Mesendoderm (in vitro differentiated cells): ENCODE data around the gene SNX32.

Experiments used
- DNase-seq: peaks from one replicate; pipeline ENCODE4 v3.0.0; 2013
- H2AK5ac ChIP-seq: 2 replicates; pipeline ENCODE4 v1.6.1; 2013; ENCODE audit warnings: low read length, inconsistent platforms
- H2BK120ac ChIP-seq: 2 replicates; pipeline ENCODE4 v1.6.1; 2013; ENCODE audit warnings: low read depth, mild to moderate bottlenecking, low read length, moderate library complexity, mixed read lengths
- H2BK15ac ChIP-seq: replicated peaks from 2 replicates; pipeline ENCODE4 v1.6.1; 2013; ENCODE audit warnings: low read depth, mild to moderate bottlenecking, moderate library complexity
- H2BK5ac ChIP-seq: 2 replicates; pipeline ENCODE4 v1.6.1; 2013; ENCODE audit warnings: low read length, inconsistent platforms
- H3K18ac ChIP-seq: 2 replicates; pipeline ENCODE4 v1.6.1; 2013; ENCODE audit warnings: mild to moderate bottlenecking, low read length, mixed read lengths
- H3K23ac ChIP-seq: one replicate; pipeline ENCODE4 v1.6.1; 2013; ENCODE audit warnings: low read length
- H3K27ac ChIP-seq: 2 replicates; pipeline ENCODE4 v1.5.1; 2013; ENCODE audit warnings: low read depth, mild to moderate bottlenecking, inconsistent platforms, low read length, moderate library complexity
- H3K27me3 ChIP-seq: 2 replicates; pipeline ENCODE4 v1.6.1; 2013; ENCODE audit warnings: low read length, control low read depth, mild to moderate bottlenecking, inconsistent platforms; ENCODE audit not compliant: insufficient read depth, poor library complexity
- H3K36me3 ChIP-seq: 2 replicates; pipeline ENCODE4 v1.6.1; 2013; ENCODE audit warnings: low read length, inconsistent platforms; ENCODE audit not compliant: control insufficient read depth, insufficient read depth
- H3K4ac ChIP-seq: one replicate; pipeline ENCODE4 v1.6.1; 2013; ENCODE audit warnings: low read depth, mild to moderate bottlenecking, low read length, moderate library complexity
- H3K4me1 ChIP-seq: 2 replicates; pipeline ENCODE4 v1.6.1; 2013; ENCODE audit warnings: low read depth, low read length, inconsistent platforms; ENCODE audit not compliant: control insufficient read depth
- H3K4me2 ChIP-seq: 2 replicates; pipeline ENCODE4 v1.6.1; 2013; ENCODE audit warnings: low read length
- H3K4me3 ChIP-seq: 2 replicates; pipeline ENCODE4 v1.5.1; 2013; ENCODE audit warnings: mild to moderate bottlenecking, low read length
- H3K56ac ChIP-seq: one replicate; pipeline ENCODE4 v1.6.1; 2013; ENCODE audit warnings: low read length
- H3K79me1 ChIP-seq: 2 replicates; pipeline ENCODE4 v1.6.1; 2013; ENCODE audit warnings: low read length, inconsistent platforms
- H3K79me2 ChIP-seq: 2 replicates; pipeline ENCODE4 v1.6.1; 2013; ENCODE audit warnings: mild to moderate bottlenecking, low read length; ENCODE audit not compliant: control insufficient read depth, insufficient read depth
- H3K9ac ChIP-seq: 2 replicates; pipeline ENCODE4 v1.6.1; 2013; ENCODE audit warnings: low read length, inconsistent platforms
- H4K5ac ChIP-seq: one replicate; pipeline ENCODE4 v1.6.1; 2013; ENCODE audit warnings: low read length
- H4K8ac ChIP-seq: one replicate; pipeline ENCODE4 v1.6.1; 2013; ENCODE audit warnings: low read depth, mild to moderate bottlenecking, control low read depth, low read length, moderate library complexity
- WGBS: extraction: QIAGEN DNeasy Blood & Tissue Kit; methylation state at CpG from one replicate; pipeline ENCODE4 v1.1.7; 2013; ENCODE audit warnings: low lambda C conversion rate, missing lambda C conversion rate; ENCODE audit not compliant: insufficient coverage; ENCODE audit errors: extremely low coverage; 5-methylcytosine and 5-hydroxymethylcytosine counted together

SNX32 gene

DNA sequence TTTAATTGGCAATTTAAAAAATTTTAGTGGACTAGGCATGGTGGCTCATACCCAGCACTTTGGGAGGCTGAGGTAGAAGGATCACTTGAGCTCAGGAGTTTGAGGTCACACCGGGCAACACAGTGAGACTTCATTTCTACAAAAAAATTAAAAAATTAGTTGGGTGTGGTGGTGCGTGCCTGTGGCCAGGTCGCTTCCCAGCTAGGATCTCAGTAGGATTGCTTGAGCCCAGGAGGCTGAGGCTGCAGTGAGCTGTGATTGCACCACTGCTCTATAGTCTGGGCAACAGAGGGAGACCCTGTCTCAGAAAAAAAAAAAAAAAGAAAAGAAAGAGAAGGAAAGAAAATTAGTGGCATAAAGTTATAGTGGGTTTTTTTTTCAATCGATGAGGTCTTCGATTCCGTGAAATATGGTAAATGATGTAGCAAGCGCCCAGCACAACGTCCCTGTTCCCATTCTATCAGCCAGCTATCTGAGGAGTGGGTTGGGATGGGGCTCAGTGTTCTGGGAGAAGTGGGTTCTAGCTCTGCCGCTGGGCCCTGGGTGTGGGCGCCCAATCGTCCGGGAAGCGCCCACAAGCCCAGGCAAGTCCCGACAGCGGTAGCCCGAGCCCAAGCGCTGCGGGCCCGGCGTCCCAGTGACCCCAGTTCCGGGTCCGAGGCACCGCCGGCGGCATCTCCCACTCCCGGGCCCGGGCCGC, 65.0 kb downstream of the SNX32 start:
- peak overlapping the region; percentile 65 for H3K56ac ChIP-seq
- H3K18ac ChIP-seq, result peak overlapping the region; percentile 55
- no peak overlapping the region for H3K23ac ChIP-seq
- no peaks in the 10 kb centered on the region for H3K79me1 ChIP-seq
- no peak overlapping the region for H3K4me3 ChIP-seq
- H3K27ac ChIP-seq, result no peak overlapping the region
- H4K8ac ChIP-seq, result no peak overlapping the region
- peaks cover 7% of the 10 kb centered on the region for H3K27me3 ChIP-seq
- H2BK15ac ChIP-seq, result no peak overlapping the region
- H2BK120ac ChIP-seq, result no peak overlapping the region
- no peaks in the 10 kb centered on the region for H3K36me3 ChIP-seq
- H2AK5ac ChIP-seq, result no peak overlapping the region
- H4K5ac ChIP-seq, result no peak overlapping the region
- no CpG with 5 or more reads among the region's 28 CpGs for WGBS
- H3K79me2 ChIP-seq, result no peaks in the 10 kb centered on the region
- H3K4me2 ChIP-seq, result no peak overlapping the region
- no peaks in the 10 kb centered on the region for H3K4me1 ChIP-seq
- no peak for DNase-seq
- no peak overlapping the region for H2BK5ac ChIP-seq
- peak overlapping the region; percentile 28 for H3K9ac ChIP-seq
- H3K4ac ChIP-seq, result no peak overlapping the region

DNA sequence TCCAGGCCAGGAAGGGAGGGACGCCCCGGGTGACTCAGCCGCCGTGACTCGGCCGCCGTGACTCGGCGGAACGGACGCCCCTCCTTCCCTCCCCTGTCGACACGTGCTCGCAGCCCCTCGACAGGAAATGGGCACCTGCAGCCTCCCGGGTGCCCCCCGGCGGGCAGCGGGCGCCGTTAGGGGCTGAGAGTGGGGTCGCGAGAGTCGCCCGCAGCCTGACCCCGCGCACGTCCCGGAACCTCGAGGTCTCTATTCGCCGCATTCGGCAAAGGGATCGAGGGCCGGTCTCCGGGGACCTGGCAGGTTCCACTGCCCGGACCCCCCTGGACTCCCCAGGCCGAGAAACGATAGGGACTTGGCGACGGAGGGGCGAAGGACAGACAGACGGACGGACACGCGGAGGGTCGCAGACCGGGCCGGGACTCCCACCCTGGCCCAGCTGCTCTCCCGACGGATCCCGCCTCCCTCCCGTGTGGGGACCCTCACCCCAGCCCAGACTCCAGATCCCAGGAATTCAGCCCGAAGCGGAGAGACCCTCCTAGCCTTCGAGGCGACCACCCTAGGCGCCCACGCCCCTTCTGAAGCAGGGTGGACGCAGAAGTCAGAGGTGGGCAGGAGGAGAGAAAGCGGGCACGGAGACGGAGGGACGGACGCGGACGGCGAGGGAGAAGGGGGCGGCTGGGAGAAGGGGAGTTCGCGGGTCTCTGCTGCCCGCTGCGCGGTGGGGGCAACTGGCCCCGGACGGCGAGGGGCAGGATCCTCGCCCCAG, 65.8 kb downstream of the SNX32 start:
- H3K27ac ChIP-seq, result peak overlapping the region; percentile 37
- H4K5ac ChIP-seq, result no peak overlapping the region
- H3K79me1 ChIP-seq, result no peaks in the 10 kb centered on the region
- H3K9ac ChIP-seq, result peak overlapping the region; percentile 56
- no peak overlapping the region for H3K4me3 ChIP-seq
- H3K79me2 ChIP-seq, result no peaks in the 10 kb centered on the region
- peak overlapping the region; percentile 55 for H3K18ac ChIP-seq
- H3K27me3 ChIP-seq, result peaks cover 7% of the 10 kb centered on the region
- no peak overlapping the region for H2BK15ac ChIP-seq
- H2AK5ac ChIP-seq, result no peak overlapping the region
- no peak overlapping the region for H4K8ac ChIP-seq
- H3K23ac ChIP-seq, result peak overlapping the region; percentile 1
- no peaks in the 10 kb centered on the region for H3K4me1 ChIP-seq
- no peak overlapping the region for H2BK120ac ChIP-seq
- H3K36me3 ChIP-seq, result no peaks in the 10 kb centered on the region
- H3K56ac ChIP-seq, result peak overlapping the region; percentile 76
- H3K4me2 ChIP-seq, result peak overlapping the region; percentile 48
- no peak overlapping the region for H2BK5ac ChIP-seq
- peak; percentile 71 for DNase-seq
- no peak overlapping the region for H3K4ac ChIP-seq
- no CpG with 5 or more reads among the region's 78 CpGs for WGBS

GRCh38 chr11:65900125-65900898, 66.5 kb downstream of the SNX32 start, which contains the start of gene FOSL1:
TSS of gene FOSL1 (minus strand) at chr11:65900388. CDS start at chr11:65900339, 49 bp downstream.
- no CpG with 5 or more reads among the region's 80 CpGs for WGBS
- H2BK5ac ChIP-seq, result no peak within 1 kb of the TSS
- no peaks in the 10 kb centered on the region for H3K79me2 ChIP-seq
- peak within 1 kb of the TSS; percentile 48 for H3K4me2 ChIP-seq
- H3K27me3 ChIP-seq, result peaks cover 7% of the 10 kb centered on the region
- H3K9ac ChIP-seq, result peak within 1 kb of the TSS; percentile 56
- no peak within 1 kb of the TSS for H2BK120ac ChIP-seq
- H3K36me3 ChIP-seq, result no peaks in the 10 kb centered on the region
- H3K79me1 ChIP-seq, result no peaks in the 10 kb centered on the region
- peak; percentile 94 for DNase-seq
- no peak within 1 kb of the TSS for H4K8ac ChIP-seq
- no peak within 1 kb of the TSS for H2AK5ac ChIP-seq
- no peak within 1 kb of the TSS for H2BK15ac ChIP-seq
- H3K23ac ChIP-seq, result peak within 1 kb of the TSS; percentile 1
- H3K4me3 ChIP-seq, result no peak within 1 kb of the TSS
- peak within 1 kb of the TSS; percentile 37 for H3K27ac ChIP-seq
- peak within 1 kb of the TSS; percentile 55 for H3K18ac ChIP-seq
- H3K56ac ChIP-seq, result peak within 1 kb of the TSS; percentile 76
- H4K5ac ChIP-seq, result no peak within 1 kb of the TSS
- H3K4ac ChIP-seq, result no peak within 1 kb of the TSS
- H3K4me1 ChIP-seq, result no peaks in the 10 kb centered on the region

DNA sequence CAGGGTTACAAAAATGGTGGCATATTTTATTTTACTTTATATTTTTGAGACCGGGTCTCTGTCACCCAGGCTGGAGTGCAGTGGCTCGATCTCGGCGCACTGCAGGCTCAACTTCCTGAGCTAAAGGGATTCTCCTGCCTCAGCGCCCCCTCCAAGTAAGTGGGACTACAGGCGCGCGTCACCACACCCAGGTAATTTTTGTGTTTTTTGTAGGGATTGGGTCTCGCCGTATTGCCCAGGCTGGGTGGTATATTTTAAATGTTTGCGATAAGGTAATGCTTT, 67.1 kb downstream of the SNX32 start:
- no peak overlapping the region for H4K5ac ChIP-seq
- no peak overlapping the region for H3K4ac ChIP-seq
- no peak overlapping the region for H2BK15ac ChIP-seq
- no peaks in the 10 kb centered on the region for H3K4me1 ChIP-seq
- no peak overlapping the region for H3K9ac ChIP-seq
- WGBS, result no CpG with 5 or more reads among the region's 11 CpGs
- no peak overlapping the region for H3K56ac ChIP-seq
- H3K4me3 ChIP-seq, result no peak overlapping the region
- H3K27me3 ChIP-seq, result peaks cover 7% of the 10 kb centered on the region
- H3K79me2 ChIP-seq, result no peaks in the 10 kb centered on the region
- no peak overlapping the region for H2BK5ac ChIP-seq
- no peaks in the 10 kb centered on the region for H3K79me1 ChIP-seq
- H3K27ac ChIP-seq, result no peak overlapping the region
- no peaks in the 10 kb centered on the region for H3K36me3 ChIP-seq
- H2AK5ac ChIP-seq, result no peak overlapping the region
- no peak overlapping the region for H3K18ac ChIP-seq
- no peak overlapping the region for H4K8ac ChIP-seq
- no peak overlapping the region for H3K23ac ChIP-seq
- no peak for DNase-seq
- H2BK120ac ChIP-seq, result no peak overlapping the region
- H3K4me2 ChIP-seq, result no peak overlapping the region

- H4K5ac ChIP-seq, result no peak overlapping the region
- no peak overlapping the region for H3K4me3 ChIP-seq
- H2BK5ac ChIP-seq, result no peak overlapping the region
- H3K56ac ChIP-seq, result peak overlapping the region; percentile 34
- H3K27me3 ChIP-seq, result peaks cover 7% of the 10 kb centered on the region
- H3K4ac ChIP-seq, result no peak overlapping the region
- H2AK5ac ChIP-seq, result no peak overlapping the region
- peak; percentile 96 for DNase-seq
- no peak overlapping the region for H3K23ac ChIP-seq
- H3K4me1 ChIP-seq, result no peaks in the 10 kb centered on the region
- H3K79me1 ChIP-seq, result no peaks in the 10 kb centered on the region
- no peak overlapping the region for H2BK120ac ChIP-seq
- no peak overlapping the region for H3K4me2 ChIP-seq
- WGBS, result no CpG with 5 or more reads among the region's 5 CpGs
- H4K8ac ChIP-seq, result no peak overlapping the region
- H3K9ac ChIP-seq, result no peak overlapping the region
- no peak overlapping the region for H2BK15ac ChIP-seq
- H3K27ac ChIP-seq, result no peak overlapping the region
- no peaks in the 10 kb centered on the region for H3K79me2 ChIP-seq
- H3K18ac ChIP-seq, result no peak overlapping the region
- H3K36me3 ChIP-seq, result no peaks in the 10 kb centered on the region
Observed at GRCh38 chr11:65903068-65903481, 69.3 kb downstream of the SNX32 start.
